Skin of body (tissue), 2 donors: Measurements from ENCODE around the gene TAAR2. TPM values are rescaled to one million over a fixed set of nuclear protein-coding genes. Genes with fewer than 3 reads are reported as not detected.
"Not testable (repeated sequence)": the region's sequence is repeated elsewhere in the genome, so short reads cannot be mapped to it uniquely, and the experiment has no call there.

Experiments
- DNase-seq: peaks from one replicate; lab custom pipeline; 2025; lab: John Stamatoyannopoulos, UW
- total RNA-seq: library from RNA; depleted of rRNA; stranded (reverse); fragments of >200 nt; gene quantifications from one replicate; pipeline ENCODE4 v1.2.3, GENCODE V29; 2014

The TAAR2 gene
- total RNA-seq, result not detected

DNA sequence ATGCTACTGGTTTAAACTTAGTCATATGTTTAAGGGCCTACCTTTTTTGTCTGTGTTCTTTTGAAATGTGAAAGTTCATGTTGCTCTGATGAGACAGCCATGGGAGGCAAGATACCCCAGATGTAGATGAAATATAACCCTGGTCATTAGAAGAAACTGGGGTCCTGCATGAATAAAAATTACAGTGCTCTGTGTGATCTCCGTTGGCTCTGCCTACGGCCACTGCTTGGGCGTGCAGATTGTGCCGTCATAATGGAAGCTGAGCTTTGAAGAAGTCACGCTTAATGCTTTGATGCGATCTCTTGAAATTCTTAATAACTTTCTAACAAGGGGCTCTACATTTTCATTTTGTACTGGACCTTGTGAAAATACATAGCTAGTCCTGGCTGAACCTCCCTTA, at the start of gene TAAR2:
TAAR2 (minus strand) TSS at position 101 of the 400 bp plus-strand sequence; CDS start at position 101, 0 bp downstream.
- DNase-seq, result no peak

DNA sequence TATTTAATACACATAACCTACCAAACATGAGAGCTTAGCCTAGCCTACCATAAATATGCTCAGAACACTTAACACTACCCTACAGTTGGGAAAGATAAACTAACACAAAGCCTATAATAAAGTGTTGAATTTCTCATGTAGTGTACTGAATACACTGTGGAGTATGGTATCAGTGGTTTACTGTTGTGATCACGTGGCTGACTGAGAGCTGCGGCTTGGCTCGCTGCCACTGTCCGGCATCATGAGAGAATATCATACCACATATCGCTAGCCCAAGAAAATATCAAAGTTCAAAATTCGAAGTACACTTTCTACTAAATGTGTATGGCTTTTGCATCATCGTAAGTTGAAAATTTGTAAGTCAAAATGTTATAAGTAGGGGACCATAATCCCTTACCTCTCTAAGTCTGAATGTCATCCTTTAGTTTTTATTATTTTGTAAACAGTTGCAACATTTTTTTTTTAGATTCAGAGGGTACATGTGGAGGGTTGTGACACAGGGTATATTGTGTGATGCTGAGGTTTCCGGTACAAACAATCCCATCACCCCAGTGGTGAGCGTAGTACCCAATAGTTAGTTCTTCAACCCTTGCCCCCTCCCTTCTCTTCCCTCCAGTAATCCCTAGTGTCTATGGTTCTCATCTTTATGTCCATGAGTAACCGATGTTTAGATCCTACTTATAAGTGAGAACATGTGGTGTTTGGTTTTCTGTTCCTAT, 49.5 kb upstream of the TAAR2 start:
- DNase-seq, result no peak

DNA sequence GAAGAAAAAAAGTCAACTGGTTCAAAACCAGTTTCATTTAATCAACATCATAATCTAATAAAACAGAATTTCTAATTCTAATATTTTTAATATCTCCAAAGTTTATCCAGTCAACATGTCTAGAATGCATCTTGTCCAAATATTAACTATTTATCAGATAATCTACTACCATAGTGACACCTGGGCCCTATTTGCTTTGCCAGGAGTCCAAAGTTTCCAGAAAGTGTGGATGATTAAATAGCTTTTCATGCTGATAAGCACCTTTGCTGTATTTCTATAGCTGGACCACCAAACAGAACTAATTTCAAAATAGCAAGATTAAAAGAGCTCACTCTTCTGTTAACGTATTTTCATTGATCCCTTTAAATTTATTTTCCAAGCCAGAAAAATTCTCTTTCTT, 47.2 kb upstream of the TAAR2 start:
- DNase-seq, result no peak

DNA sequence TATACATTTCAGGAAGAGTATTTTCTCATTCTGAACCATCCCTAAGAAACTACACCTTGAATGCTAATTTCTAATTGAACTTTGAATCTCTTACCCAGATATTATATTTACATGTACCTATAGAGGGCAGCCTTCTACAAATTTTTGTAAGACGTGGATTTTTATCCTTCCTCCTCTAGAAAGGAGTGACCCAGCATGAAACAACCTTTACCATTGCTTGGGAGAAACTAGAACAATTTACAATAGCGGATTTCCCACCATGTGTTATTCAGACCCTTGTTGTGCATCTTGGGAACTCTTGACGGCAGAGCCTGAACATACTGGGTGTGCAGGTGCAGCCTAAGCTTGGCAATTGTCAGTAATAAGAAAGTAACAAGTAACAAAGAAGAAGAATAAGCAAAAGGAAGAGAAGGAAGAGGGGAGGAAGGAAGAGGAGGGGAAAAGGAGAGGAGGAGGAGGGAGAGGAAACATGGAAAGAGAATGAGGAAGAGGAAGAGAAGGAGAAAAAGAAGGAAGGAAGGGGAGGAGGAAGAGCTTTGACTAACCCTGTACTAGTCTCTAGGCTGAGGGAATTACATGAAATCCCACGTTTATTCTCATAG, 45.7 kb upstream of the TAAR2 start:
- no peak for DNase-seq

GRCh38 chr6:132666118-132666517, 42.0 kb upstream of the TAAR2 start:
- DNase-seq, result no peak

DNA sequence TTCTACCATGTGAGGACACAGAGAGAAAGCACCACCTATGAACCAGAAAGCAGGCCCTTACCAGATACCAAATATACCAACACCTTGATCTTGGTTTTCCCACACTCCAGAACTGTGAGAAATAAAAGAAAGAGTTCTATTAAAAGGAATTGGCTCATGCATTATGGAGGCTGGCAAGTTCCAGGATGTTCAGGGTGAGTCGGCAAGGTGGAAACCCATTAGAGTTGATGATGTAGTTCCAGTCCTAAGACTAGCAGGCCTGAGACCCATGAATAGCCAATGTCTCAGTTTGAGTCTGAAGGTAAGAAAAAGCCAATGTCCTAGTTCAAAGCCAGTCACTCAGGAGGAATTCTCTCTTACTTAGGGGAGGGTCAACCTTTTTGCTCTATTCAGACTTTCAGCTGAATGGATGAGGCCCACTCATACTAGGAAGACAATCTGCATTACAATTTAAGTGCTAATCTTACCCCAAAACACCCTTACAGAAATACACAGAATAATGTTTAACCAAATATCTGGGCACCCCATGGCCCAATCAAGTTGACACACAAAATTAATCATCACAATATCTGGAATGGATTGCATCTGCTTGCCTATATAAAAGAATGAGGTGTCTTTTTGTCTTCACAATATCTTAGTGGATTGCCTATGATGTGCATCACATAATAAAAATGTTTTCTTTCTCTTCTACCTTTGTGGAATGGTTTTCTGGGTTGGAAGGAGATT, 40.4 kb upstream of the TAAR2 start:
- no peak for DNase-seq

DNA sequence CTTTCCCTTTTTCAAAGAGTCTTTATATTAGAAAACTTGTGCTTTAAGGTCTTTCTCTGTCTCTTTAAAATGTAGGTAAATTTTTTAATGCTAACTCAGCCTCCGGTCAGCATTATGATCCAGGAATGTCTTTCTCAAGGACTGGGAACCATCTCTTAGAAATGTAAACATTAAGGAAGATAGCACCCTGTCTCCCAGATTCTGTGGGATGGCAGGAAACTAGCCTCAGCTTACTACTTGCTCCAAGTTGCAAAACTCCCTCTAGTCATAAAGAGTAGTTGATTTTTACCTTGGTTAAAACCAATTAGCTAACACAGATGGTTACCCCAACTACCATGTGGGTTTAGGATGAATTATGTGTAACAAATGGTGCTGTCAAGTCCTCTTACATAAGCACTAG, 39.6 kb upstream of the TAAR2 start:
- no peak for DNase-seq

GRCh38 chr6:132661906-132662305, 37.8 kb upstream of the TAAR2 start:
- no peak for DNase-seq

GRCh38 chr6:132659082-132659481, 35.0 kb upstream of the TAAR2 start, which contains the start of gene TAAR1:
TSS of gene TAAR1 (minus strand) at chr6:132659182. CDS start at chr6:132646003, 13,179 bp downstream.
- DNase-seq, result no peak

DNA sequence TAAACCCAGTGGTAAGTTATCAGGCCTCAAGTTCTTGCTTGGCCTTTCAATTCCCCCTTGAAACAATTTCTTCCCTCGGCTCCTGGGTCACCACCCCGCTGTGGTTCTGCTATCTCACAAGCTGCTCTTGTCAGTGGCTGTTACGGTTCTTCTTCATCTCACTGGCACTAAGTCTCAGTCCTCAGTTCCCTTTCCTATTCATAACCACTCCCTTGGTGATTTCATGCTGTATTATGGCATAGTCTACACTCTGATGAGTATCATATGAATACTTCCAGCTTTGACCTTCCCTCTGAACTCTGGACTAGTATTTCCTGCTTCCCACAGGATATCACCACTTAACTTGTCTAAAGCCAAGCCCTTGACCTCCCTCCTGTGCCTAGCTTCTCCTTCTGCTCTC, 27.0 kb upstream of the TAAR2 start:
- no peak for DNase-seq

- no peak for DNase-seq
These were observed 26.4 kb upstream of the TAAR2 start for GRCh38 chr6:132650429-132650828.

DNA sequence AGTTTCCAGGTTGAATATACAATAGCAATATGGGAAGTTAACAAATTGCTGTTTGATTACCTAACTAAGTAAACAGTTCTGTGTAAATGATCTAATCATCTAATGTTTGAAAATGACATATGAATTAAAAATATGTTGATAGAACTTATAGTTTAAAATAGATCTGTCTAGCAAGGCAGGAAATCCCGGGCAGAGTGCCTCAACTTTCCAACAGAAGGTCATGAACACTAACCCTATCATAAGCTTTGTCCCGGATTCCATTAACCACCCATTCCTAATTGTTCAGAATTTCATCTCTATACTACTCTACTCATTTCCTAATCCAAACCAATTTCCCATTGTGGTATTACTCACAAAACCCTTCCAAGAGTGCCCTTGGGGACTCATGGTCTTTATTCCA, 24.8 kb upstream of the TAAR2 start:
- no peak for DNase-seq

GRCh38 chr6:132648356-132648755, 24.3 kb upstream of the TAAR2 start:
- DNase-seq, result no peak

- no peak for DNase-seq
These were observed 19.5 kb upstream of the TAAR2 start for GRCh38 chr6:132643547-132643946.

DNA sequence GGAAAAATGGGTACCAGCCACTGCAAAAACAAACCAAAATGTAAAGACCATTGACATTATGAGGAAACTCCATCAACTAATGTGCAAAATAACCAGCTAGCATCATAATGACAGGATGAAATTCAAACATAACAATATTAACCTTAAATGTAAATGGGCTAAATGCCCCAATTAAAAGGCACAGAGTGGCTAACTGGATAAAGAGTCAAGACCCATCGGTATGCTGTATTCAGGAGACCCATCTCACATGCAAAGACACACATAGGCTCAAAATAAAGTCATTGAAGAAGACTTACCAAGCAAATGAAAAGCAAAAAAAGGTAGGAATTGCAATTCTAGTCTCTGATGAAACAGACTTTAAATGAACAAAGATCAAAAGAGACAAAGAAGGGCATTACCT, 13.1 kb upstream of the TAAR2 start:
- not testable (repeated sequence) for DNase-seq

DNA sequence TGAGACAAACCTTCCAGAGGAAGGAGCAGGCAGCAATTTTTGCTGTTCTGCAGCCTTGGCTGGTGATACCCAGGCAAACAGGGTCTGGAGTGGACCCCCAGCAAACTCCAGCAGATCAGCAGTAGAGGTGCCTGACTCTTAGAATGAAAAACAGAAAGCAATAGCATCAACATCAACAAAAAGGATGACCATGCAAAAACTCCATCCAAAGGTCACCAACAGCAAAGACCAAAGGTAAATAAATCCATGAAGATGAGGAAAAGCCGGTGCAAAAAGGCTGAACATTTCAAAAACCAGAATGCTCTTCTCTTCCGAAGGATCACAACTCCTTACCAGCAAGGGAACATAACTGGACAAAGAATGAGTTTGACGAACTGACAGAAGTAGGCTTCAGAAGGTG, 11.8 kb upstream of the TAAR2 start:
- DNase-seq, result not testable (repeated sequence)

GRCh38 chr6:132635288-132635687, 11.2 kb upstream of the TAAR2 start:
- not testable (repeated sequence) for DNase-seq

DNA sequence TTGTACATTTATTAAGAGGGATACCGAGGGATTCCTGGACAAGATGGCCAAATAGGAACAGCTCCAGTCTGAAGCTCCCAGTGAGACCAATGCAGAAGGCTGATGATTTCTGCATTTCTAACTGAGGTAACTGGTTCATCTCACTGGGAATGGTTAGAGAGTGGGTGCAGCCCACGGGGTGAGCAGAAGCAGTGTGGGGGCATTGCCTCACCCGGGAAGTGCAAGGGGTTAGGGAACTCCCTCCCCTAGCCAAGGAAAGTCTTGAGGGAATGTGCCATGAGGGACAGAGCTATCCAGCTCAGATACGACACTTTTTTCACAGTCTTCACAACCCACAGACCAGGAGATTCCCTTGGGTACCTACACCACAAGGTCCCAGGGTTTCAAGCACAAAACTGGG, 10.7 kb upstream of the TAAR2 start:
- DNase-seq, result no peak

GRCh38 chr6:132633362-132633761, 9.3 kb upstream of the TAAR2 start:
- DNase-seq, result no peak

DNA sequence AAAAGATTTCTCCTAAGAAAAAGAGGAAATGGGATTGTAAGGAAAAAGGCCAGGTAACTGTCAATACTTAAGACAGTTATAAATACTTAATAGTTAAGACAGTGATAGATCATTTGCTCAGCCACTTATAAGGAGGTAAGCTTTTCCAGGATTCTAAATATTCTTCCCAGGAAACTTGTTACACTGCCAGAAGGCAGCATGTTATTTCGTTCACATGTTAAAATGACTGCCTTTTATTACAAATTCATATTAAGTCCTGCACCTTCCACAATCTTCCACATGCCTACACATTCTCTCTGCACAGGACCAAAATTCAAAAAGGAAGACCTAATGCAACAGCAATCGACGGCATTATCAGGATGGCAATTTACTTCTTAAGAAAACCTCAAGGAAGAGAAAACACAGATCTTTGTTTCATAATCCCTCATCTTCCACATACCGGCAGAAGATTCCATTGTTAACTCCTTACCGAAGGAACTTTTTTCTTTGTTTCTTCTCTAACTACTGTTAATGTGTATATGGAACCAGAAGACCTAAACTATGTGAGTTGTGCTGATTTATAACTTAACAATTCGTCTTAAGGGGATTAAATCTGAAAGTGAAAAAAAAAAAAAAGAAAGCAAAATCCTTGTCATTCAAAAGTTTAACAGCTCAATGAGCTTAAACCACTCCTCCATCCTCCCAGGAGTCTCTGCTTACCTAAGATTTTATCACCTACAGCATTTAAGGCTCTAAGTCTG, 799 bp downstream of the TAAR2 start:
- no peak for DNase-seq

DNA sequence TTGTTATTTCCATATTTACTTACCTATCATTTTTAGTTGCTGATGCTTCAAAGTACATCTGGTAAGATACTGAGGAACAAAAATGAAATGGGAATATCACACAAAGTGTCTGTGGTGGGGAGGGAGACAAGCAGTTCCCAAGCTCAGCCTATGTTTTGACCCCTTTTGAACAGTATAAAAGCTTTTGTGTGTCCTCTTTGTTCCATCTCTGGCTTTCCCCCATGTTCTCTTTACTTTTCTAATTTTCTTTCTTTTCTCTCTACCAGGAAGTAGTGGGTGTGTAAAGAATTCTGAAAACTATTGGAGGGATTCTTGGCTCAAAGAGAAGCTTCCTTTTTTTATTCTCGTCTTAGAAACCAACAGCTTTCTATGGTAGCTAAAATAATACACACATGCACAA, 7.4 kb downstream of the TAAR2 start:
- no peak for DNase-seq

DNA sequence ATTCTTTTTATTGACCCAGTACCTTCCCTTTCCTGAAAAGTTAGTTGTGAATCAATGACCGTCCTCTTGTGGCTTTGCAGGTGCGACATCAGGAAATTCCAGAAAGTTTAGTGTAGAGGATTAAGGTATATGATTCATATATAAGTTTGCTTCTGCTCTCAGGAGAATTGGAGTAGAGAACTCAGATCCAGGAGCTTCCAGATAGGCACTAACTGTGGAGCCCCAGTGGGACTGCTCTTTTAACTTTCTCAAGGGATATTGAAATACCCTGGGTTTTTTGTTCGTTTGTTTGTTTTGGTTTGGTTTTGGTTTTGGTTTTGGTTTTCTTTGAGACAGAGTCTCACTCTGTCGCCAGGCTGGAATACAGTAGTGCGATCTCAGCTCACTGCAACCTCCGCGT, 9.5 kb downstream of the TAAR2 start:
- no peak for DNase-seq
